Omental fat pad (tissue), 4 donors: ENCODE data around the gene SMIM38. TPM values are rescaled to one million over a fixed set of nuclear protein-coding genes. Genes with fewer than 3 reads are reported as not detected.
"Not testable (repeated sequence)": the region's sequence is repeated elsewhere in the genome, so short reads cannot be mapped to it uniquely, and the experiment has no call there.

Source experiments
- ATAC-seq: fragments of 150-250 bp; one replicate; pipeline ENCODE4 v1.9.1; 2016; ENCODE audit warnings: mild to moderate bottlenecking, moderate library complexity; ENCODE audit not compliant: low FRiP score
- DNase-seq: peaks from one replicate; pipeline ENCODE4 v3.0.0-alpha.2; 2019; ENCODE audit warnings: low spot score
- CTCF ChIP-seq, 3 donors: fragments of 450-650 bp; IDR thresholded peaks; one replicate each; pipeline ENCODE4 v1.5.1; 2016 to 2017; ENCODE audit warnings: antibody characterized with exemption in 3 of 3, mild to moderate bottlenecking in 3 of 3, moderate library complexity in 2 of 3
- total RNA-seq, 4 donors: library from RNA; depleted of rRNA; stranded (reverse); fragments of >200 nt; gene quantifications; one replicate each; pipeline ENCODE4 v1.1.0, GENCODE V29; 2016

The SMIM38 gene
- total RNA-seq, 4 donors from 2014 or later = 0.69 to 1.6 (median 0.85) TPM

GRCh38 chr11:69133251-69133650 lies 22.5 kb upstream of the SMIM38 start:
- DNase-seq = no peak
- TF ChIP-seq CTCF (IDR thresholded peaks at IDR 0.05) = no peak
- ATAC-seq = no peak

- not testable (repeated sequence) for DNase-seq, ATAC-seq
These were observed 21.6 kb upstream of the SMIM38 start for GRCh38 chr11:69134182-69134581.

- ATAC-seq (no peak), DNase-seq (no peak)
- no peak for TF ChIP-seq CTCF (IDR thresholded peaks at IDR 0.05)
These were observed 20.8 kb upstream of the SMIM38 start for GRCh38 chr11:69134957-69135356.

GRCh38 chr11:69135420-69136363 lies 20.0 kb upstream of the SMIM38 start:
- ATAC-seq = no peak
- TF ChIP-seq CTCF (IDR thresholded peaks at IDR 0.05) = no peak
- no peak for DNase-seq

- no peak for TF ChIP-seq CTCF (IDR thresholded peaks at IDR 0.05)
- ATAC-seq (no peak), DNase-seq (no peak)
These were observed 19.3 kb upstream of the SMIM38 start for GRCh38 chr11:69136471-69136870.

GRCh38 chr11:69137151-69137844 lies 18.4 kb upstream of the SMIM38 start:
- TF ChIP-seq CTCF (IDR thresholded peaks at IDR 0.05) = no peak
- DNase-seq = no peak
- ATAC-seq = no peak

- no peak for TF ChIP-seq CTCF (IDR thresholded peaks at IDR 0.05)
These were observed 17.5 kb upstream of the SMIM38 start for GRCh38 chr11:69138265-69138664.

GRCh38 chr11:69140161-69140560 lies 15.6 kb upstream of the SMIM38 start:
- not testable (repeated sequence) for ATAC-seq, DNase-seq

More at GRCh38 chr11:69138265-69138664, 17.5 kb upstream of the SMIM38 start:
- ATAC-seq (no peak), DNase-seq (no peak)
